Myocyte (in vitro differentiated cells): ENCODE results near the gene ETFB. TPM values are rescaled to one million over a fixed set of nuclear protein-coding genes. Genes with fewer than 3 reads are reported as not detected.
"Not testable (repeated sequence)": the region's sequence is repeated elsewhere in the genome, so short reads cannot be mapped to it uniquely, and the experiment has no call there.

ENCODE experiments used
- DNase-seq: peaks from one replicate; pipeline ENCODE4 v3.0.0-alpha.2; 2012; ENCODE audit warnings: low read depth
- polyA plus RNA-seq: library from polyadenylated mRNA; unstranded; fragments of >200 nt; gene quantifications from one replicate; pipeline ENCODE4 v1.2.1, GENCODE V29; 2012; ENCODE audit warnings: missing spikeins
- total RNA-seq: library from RNA; depleted of rRNA; stranded (reverse); fragments of >200 nt; gene quantifications from 2 replicates; pipeline ENCODE4 v1.2.3, GENCODE V29; 2014

ETFB gene
- 73.4 and 76.2 TPM in 2 replicates for total RNA-seq
- 122 TPM for polyA plus RNA-seq

GRCh38 chr19:51365965-51366388, at the start of gene ETFB:
ETFB (minus strand) TSS chr19:51366388; CDS start chr19:51366326, 62 bp downstream.
- DNase-seq: peak; percentile 31

- no peak for DNase-seq
Observed at GRCh38 chr19:51415187-51415586, 49.0 kb upstream of the ETFB start.

- no peak for DNase-seq
Observed at GRCh38 chr19:51410950-51411748, 45.0 kb upstream of the ETFB start.

GRCh38 chr19:51407511-51408131, 41.4 kb upstream of the ETFB start:
- peak; percentile 15 for DNase-seq

- DNase-seq: no peak
Observed at GRCh38 chr19:51402117-51402516, 35.9 kb upstream of the ETFB start.

- not testable (repeated sequence) for DNase-seq
Observed at GRCh38 chr19:51399936-51400335, 33.7 kb upstream of the ETFB start.

- DNase-seq: no peak
Observed at GRCh38 chr19:51399231-51399630, 33.0 kb upstream of the ETFB start.

- DNase-seq: peak; percentile 36
Observed at GRCh38 chr19:51398096-51398704, 32.0 kb upstream of the ETFB start.

- not testable (repeated sequence) for DNase-seq
Observed at GRCh38 chr19:51397453-51397852, 31.3 kb upstream of the ETFB start.

GRCh38 chr19:51396175-51396574, 30.0 kb upstream of the ETFB start:
- no peak for DNase-seq

GRCh38 chr19:51394050-51394836, 28.1 kb upstream of the ETFB start:
- DNase-seq: peak; percentile 100

GRCh38 chr19:51392701-51393100, 26.5 kb upstream of the ETFB start:
- DNase-seq: no peak

GRCh38 chr19:51391073-51391611, 25.0 kb upstream of the ETFB start:
- DNase-seq: no peak

- no peak for DNase-seq
Observed at GRCh38 chr19:51389143-51389542, 23.0 kb upstream of the ETFB start.

GRCh38 chr19:51387924-51388389, 21.8 kb upstream of the ETFB start, which contains the start of gene LIM2:
LIM2 (minus strand) TSS chr19:51387974; CDS start chr19:51387443, 531 bp downstream.
- DNase-seq: no peak

- no peak for DNase-seq
Observed at GRCh38 chr19:51386882-51387520, 20.8 kb upstream of the ETFB start.

- DNase-seq: no peak
Observed at GRCh38 chr19:51382004-51382403, 15.8 kb upstream of the ETFB start.

- DNase-seq: no peak
Observed at GRCh38 chr19:51380379-51380778, 14.2 kb upstream of the ETFB start.

- DNase-seq: no peak
Observed at GRCh38 chr19:51377422-51377821, 11.2 kb upstream of the ETFB start.

GRCh38 chr19:51375504-51376221, 9.5 kb upstream of the ETFB start:
- no peak for DNase-seq
